GM18519 (cell line): ENCODE results near the gene CIDEB.
A peak's percentile ranks its signal among the peaks of the same experiment; 100 is the strongest.

Experiments used
- ATAC-seq: cut with Tn5 transposase; IDR thresholded peaks from one replicate; pipeline ENCODE4 v1.9.1; 2021; ENCODE audit warnings: mild to moderate bottlenecking, moderate library complexity; ENCODE audit not compliant: unreplicated experiment, low FRiP score

Gene CIDEB

DNA sequence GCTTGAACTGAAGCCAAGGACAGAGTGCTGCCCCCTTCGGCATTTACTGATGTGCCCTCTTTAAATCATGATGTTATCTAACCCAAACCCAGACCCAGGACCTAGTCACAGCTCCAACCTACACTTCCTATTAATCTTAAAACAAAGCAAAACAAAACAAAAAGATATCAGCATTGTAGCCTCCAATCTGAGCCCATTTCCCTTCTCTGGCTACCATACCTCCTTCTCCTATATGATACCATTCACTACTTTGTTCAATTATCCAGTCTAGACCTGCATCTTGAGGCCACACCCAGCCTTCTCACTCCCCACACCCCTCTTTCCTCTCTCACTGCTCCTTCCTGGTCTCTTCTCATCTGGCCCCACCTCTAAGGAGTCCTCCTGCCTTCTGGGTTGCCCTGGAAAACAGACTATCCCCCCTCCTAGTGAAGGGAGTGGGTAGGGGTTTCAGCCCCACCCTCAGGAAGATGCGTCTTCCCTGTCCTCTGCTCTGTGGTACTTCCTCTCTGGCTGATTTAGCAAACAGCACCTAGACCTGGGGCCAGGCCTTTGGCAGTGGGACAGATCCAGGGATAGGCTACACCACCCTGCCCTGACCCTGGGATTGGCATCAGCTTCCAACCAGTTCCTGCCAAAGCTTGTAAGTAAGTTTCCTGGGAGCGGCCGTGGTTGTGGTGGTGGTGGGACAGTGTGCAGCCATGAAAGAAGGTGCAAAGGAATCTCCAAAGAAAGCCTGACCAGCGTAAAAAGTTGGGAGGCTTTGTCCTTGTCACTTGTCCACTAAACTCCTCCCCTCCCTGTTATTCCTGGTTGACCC, 6.8 kb upstream of the CIDEB start:
- ATAC-seq: no peak

- ATAC-seq: no peak
Measured at GRCh38 chr14:24313913-24314312, 6.1 kb upstream of the CIDEB start.

- ATAC-seq: no peak
Measured at GRCh38 chr14:24312736-24313507, 5.1 kb upstream of the CIDEB start.

DNA sequence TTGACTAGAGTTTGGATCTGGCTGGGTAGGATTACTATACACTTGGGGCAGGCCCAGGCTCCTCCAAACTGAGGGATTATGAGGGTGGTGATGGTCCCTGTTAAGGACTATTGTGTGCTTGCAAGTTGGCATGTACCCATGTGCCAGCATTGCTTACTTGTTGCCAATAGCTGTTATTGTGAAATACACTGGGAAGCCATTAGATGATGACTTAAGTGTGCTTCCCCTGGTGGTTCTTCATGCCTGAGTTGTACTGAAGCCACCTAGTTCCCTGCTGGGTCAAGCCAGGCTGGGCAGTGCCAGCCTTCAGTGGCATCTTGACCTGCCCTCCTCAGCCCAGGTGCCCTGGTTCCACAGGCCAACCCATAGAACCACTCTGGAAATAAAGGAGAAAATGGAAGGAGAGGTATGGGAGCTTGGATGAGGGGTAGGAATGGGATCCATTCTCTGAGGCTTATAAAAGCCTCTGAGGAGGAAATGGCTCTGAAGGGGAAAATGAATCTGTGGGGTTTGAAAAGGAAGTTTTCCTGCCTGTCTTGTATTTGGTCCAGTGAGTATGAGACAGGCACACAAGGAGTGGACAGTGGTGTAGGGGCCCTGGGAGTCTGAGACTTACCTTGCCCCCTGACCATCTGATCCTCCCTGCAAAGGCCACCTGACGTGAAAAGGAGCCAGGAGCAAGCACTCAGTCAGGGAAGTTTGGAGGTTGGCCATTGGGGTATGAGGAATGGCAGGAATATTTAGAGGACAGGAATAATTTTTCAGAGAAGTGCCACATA, 4.2 kb upstream of the CIDEB start:
- ATAC-seq: no peak

DNA sequence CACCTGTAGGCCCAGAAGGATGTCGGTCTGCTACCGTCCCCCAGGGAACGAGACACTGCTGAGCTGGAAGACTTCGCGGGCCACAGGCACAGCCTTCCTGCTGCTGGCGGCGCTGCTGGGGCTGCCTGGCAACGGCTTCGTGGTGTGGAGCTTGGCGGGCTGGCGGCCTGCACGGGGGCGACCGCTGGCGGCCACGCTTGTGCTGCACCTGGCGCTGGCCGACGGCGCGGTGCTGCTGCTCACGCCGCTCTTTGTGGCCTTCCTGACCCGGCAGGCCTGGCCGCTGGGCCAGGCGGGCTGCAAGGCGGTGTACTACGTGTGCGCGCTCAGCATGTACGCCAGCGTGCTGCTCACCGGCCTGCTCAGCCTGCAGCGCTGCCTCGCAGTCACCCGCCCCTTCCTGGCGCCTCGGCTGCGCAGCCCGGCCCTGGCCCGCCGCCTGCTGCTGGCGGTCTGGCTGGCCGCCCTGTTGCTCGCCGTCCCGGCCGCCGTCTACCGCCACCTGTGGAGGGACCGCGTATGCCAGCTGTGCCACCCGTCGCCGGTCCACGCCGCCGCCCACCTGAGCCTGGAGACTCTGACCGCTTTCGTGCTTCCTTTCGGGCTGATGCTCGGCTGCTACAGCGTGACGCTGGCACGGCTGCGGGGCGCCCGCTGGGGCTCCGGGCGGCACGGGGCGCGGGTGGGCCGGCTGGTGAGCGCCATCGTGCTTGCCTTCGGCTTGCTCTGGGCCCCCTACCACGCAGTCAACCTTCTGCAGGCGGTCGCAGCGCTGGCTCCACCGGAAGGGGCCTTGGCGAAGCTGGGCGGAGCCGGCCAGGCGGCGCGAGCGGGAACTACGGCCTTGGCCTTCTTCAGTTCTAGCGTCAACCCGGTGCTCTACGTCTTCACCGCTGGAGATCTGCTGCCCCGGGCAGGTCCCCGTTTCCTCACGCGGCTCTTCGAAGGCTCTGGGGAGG, 3.1 kb upstream of the CIDEB start, which contains the start of gene LTB4R:
Gene LTB4R (plus strand): TSS at position 857 of the 959 bp plus-strand sequence. CDS start 4,150 bp downstream, outside the sequence.
- peak; percentile 39 for ATAC-seq

GRCh38 chr14:24310265-24310645, 2.5 kb upstream of the CIDEB start:
- no peak for ATAC-seq

DNA sequence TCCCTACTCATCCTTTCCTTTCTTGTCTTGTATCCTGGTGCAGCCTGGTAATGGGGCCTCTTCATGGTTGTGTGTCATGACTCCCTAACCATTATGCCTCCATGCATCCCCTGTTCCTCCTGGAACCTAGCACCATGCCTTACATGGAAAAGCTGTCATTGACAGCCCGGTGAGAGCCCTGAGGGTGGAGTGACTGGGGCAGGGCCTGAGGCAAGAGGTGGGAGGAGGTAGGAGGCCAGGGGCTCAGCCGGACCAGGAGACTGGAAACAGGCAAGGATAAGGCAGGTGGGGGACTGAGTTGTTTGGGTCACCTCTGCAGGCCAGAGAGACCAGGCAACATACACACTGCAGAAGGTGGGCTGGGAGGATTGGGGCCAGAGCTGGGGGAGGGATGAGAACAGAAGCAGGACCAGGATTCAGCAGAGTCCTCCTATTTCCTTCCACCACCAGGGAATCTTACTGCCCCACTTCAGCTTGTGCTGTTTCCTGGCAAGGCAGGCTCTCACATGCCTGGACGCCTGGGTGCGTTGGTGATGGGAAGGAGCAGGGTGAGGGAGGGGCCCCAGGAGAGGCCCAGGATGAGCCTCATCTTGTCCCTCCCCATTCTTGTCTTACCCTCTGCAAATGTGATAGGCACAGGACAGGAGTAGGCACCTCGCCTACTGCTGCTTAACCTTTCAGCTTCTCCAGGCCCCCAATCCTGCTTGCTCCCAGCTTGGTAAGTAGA, 1.9 kb upstream of the CIDEB start, which contains the start of gene LTB4R2:
Gene LTB4R2 (plus strand): TSS at position 603 of the 727 bp plus-strand sequence. CDS start 525 bp downstream, outside the sequence.
- no peak for ATAC-seq

- ATAC-seq: no peak
Measured at GRCh38 chr14:24308342-24309124, 756 bp upstream of the CIDEB start.

- ATAC-seq: no peak
Measured at GRCh38 chr14:24307156-24307574, 612 bp downstream of the CIDEB start.

DNA sequence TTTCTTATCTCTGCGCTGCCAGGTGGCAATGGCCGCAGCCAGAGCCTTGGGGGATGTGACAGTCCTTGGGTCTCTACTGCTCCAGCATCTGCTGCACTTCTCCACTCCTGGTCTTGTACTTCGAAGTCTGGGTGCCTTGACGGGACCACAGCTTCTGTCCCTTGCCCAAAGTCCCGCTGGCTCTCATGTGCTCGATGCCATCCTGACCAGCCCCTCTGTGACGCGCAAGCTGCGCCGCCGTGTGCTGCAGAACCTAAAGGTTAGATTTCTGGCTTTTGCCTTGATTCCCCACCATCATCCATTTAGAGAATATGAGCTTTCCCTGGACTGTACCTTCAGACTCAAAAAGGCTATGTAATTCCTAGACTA, 3.8 kb downstream of the CIDEB start:
- ATAC-seq: no peak

GRCh38 chr14:24300326-24300980, 7.3 kb downstream of the CIDEB start:
- no peak for ATAC-seq

DNA sequence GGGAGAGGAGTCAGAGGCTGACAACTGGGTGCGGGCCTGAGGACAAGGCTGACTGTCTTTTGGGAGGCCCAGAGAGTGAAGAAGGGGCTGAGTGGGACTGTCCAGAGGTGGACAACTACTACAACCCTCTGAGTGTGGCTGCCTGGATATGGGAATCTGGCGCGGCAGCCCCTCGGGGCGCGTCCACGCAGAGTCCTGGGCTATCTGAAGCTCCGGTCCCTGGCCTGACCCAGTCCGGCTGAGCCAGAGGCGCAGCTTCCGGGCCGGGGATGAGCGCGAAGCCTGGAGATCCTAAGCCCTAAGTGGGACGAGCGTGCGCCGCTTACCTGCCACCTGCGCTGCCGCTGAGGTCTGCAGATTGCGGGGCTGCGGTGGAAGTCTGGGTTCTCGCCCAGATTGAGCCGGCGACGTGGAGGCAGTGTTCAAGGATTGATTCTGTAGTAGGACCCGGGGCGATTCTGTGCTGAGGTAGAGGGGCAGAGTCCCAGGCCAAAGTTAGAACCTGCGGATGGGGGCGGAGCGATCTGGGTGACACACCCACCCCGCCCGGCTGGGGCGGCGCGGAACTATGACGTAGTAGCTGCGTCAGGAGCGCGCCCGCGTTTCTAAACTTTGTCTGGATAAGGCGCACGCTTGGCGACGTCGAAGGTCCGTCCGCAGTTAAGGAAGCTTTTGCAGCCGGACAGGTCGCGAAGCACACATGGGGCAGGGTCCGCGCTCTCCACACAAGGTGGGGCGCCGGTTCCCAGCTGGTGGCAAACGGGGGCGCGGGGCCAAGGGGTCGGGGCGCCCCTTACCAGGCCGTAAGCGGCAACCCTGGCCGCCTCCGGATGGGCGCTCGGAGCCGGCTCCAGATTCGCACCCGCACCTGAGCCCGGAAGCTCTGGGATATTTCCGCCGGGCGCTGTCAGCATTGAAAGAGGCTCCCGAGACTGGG, 8.3 kb downstream of the CIDEB start, which contains the start of the genes DHRS1 and NOP9:
Gene DHRS1 (minus strand): TSS at position 526 of the 937 bp plus-strand sequence. CDS start 674 bp downstream, outside the sequence.
Gene NOP9 (plus strand): TSS at position 596 of the 937 bp plus-strand sequence. CDS start 105 bp downstream, at position 701.
- ATAC-seq: peak; percentile 50

DNA sequence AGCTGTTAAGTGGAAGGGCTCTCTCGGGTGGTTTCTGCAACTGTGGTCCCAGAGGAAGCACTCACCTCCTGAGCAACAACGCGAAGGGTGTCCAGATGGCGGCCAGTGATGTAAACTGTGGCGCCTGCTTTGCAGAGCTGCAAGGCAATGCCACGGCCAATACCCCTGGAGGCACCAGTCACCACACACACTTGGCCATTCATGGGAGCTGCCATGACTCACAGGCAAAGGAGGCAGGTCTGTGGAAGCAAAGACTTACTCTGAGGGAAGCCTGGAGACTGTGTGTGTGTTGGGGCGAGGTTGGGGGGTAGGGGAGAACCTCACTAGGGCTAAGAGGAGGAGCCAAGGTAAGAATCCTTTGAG, 8.9 kb downstream of the CIDEB start:
- no peak for ATAC-seq

GRCh38 chr14:24297190-24297964, 10.4 kb downstream of the CIDEB start:
- no peak for ATAC-seq

GRCh38 chr14:24296341-24297157, 11.2 kb downstream of the CIDEB start:
- no peak for ATAC-seq
